MM.1S (cell line): Measurements from ENCODE around the gene SGCG.

Experiments used
- DNase-seq: peaks from one replicate; pipeline ENCODE4 v3.0.0-alpha.2; 2015
- H2AFZ ChIP-seq: fragments of 300-600 bp; sonication (generic); 2 replicates; pipeline ENCODE4 v1.6.0; 2016; ENCODE audit warnings: antibody characterized with exemption, low read length
- H3F3A ChIP-seq: fragments of 300-600 bp; sonication (generic); 2 replicates; pipeline ENCODE4 v1.6.1; 2016; ENCODE audit warnings: mild to moderate bottlenecking, antibody characterized with exemption, low read length, moderate library complexity, mixed read lengths; ENCODE audit not compliant: insufficient read depth
- H3K27ac ChIP-seq: fragments of 300-600 bp; sonication (generic); 2 replicates; pipeline ENCODE4 v1.5.1; 2016; ENCODE audit warnings: mild to moderate bottlenecking, low read length
- H3K27me3 ChIP-seq: fragments of 300-600 bp; sonication (generic); replicated peaks from 2 replicates; pipeline ENCODE4 v1.6.0; 2016; ENCODE audit warnings: low read length; ENCODE audit not compliant: insufficient read depth
- H3K36me3 ChIP-seq: fragments of 300-600 bp; sonication (generic); replicated peaks from 2 replicates; pipeline ENCODE4 v1.6.1; 2016; ENCODE audit warnings: mild to moderate bottlenecking, low read length, mixed read lengths; ENCODE audit not compliant: insufficient read depth
- H3K4me1 ChIP-seq: fragments of 300-600 bp; sonication (generic); 2 replicates; pipeline ENCODE4 v1.6.1; 2016; ENCODE audit warnings: low read length, mixed read lengths
- H3K4me2 ChIP-seq: fragments of 300-600 bp; sonication (generic); 2 replicates; pipeline ENCODE4 v1.6.0; 2016; ENCODE audit warnings: low read depth, low read length
- H3K4me3 ChIP-seq: fragments of 300-600 bp; sonication (generic); 2 replicates; pipeline ENCODE4 v1.5.1; 2016; ENCODE audit warnings: low read length, mixed read lengths
- H3K79me2 ChIP-seq: fragments of 300-600 bp; sonication (generic); 2 replicates; pipeline ENCODE4 v1.6.1; 2016; ENCODE audit warnings: mixed run types, low read length, mixed read lengths
- H3K9ac ChIP-seq: fragments of 300-600 bp; sonication (generic); 2 replicates; pipeline ENCODE4 v1.6.1; 2016; ENCODE audit warnings: low read length, mixed read lengths
- H3K9me2 ChIP-seq: fragments of 300-600 bp; sonication (generic); replicated peaks from 2 replicates; pipeline ENCODE4 v1.6.1; 2016; ENCODE audit warnings: mild to moderate bottlenecking, low read length, mixed read lengths; ENCODE audit not compliant: insufficient read depth
- H3K9me3 ChIP-seq: fragments of 300-600 bp; sonication (generic); replicated peaks from 2 replicates; pipeline ENCODE4 v1.6.1; 2016; ENCODE audit warnings: mild to moderate bottlenecking, low read length, mixed read lengths; ENCODE audit not compliant: insufficient read depth
- H4K20me1 ChIP-seq: fragments of 300-600 bp; sonication (generic); 2 replicates; pipeline ENCODE4 v1.6.1; 2016; ENCODE audit warnings: mild to moderate bottlenecking, low read length, moderate library complexity, mixed read lengths; ENCODE audit not compliant: insufficient read depth
- CTCF ChIP-seq: fragments of 300-600 bp; sonication (generic); IDR thresholded peaks from 2 replicates; pipeline ENCODE4 v1.5.1; 2016; ENCODE audit warnings: antibody characterized with exemption, low read length, mixed read lengths
- EZH2 ChIP-seq: fragments of 300-600 bp; sonication (generic); optimal IDR thresholded peaks from 2 replicates; pipeline ENCODE3; 2017; ENCODE audit warnings: low read depth, mild to moderate bottlenecking, antibody characterized with exemption, low read length, mixed read lengths
- EZH2phosphoT487 ChIP-seq: fragments of 300-600 bp; sonication (generic); IDR thresholded peaks from 2 replicates; pipeline ENCODE4 v1.6.1; 2018; ENCODE audit warnings: antibody characterized with exemption, low read length

SGCG gene

GRCh38 chr13:23279321-23279720, 98.5 kb downstream of the SGCG start:
- no peak for TF ChIP-seq CTCF
- no peak for TF ChIP-seq EZH2phosphoT487
- Histone ChIP-seq H3F3A (no peaks in the 10 kb centered on the region), H3K9me3 (no peaks in the 10 kb centered on the region), H4K20me1 (no peaks in the 10 kb centered on the region), H3K4me1 (no peaks in the 10 kb centered on the region), H3K9me2 (no peaks in the 10 kb centered on the region), H3K79me2 (no peaks in the 10 kb centered on the region), H2AFZ (no peak overlapping the region), H3K27me3 (no peaks in the 10 kb centered on the region), H3K27ac (no peak overlapping the region), H3K4me2 (no peak overlapping the region), H3K9ac (no peak overlapping the region), H3K4me3 (no peak overlapping the region), H3K36me3 (no peaks in the 10 kb centered on the region)
- no peak for DNase-seq

GRCh38 chr13:23288564-23288963, 107.8 kb downstream of the SGCG start:
- DNase-seq: no peak
- H3K79me2 ChIP-seq: no peaks in the 10 kb centered on the region
- H3K4me2 ChIP-seq: no peak overlapping the region
- H2AFZ ChIP-seq: no peak overlapping the region
- H3K4me3 ChIP-seq: no peak overlapping the region
- no peaks in the 10 kb centered on the region for H3K4me1 ChIP-seq
- H3K9ac ChIP-seq: no peak overlapping the region
- H3K9me3 ChIP-seq: no peaks in the 10 kb centered on the region
- no peaks in the 10 kb centered on the region for H3K9me2 ChIP-seq
- no peaks in the 10 kb centered on the region for H3F3A ChIP-seq
- H3K36me3 ChIP-seq: no peaks in the 10 kb centered on the region
- TF ChIP-seq EZH2phosphoT487 (no peak), CTCF (no peak), EZH2 (no peak)
- no peaks in the 10 kb centered on the region for H3K27me3 ChIP-seq
- no peak overlapping the region for H3K27ac ChIP-seq
- no peaks in the 10 kb centered on the region for H4K20me1 ChIP-seq

GRCh38 chr13:23288995-23289394, 108.2 kb downstream of the SGCG start:
- Histone ChIP-seq H3K4me1 (no peaks in the 10 kb centered on the region), H3K9me2 (no peaks in the 10 kb centered on the region), H3K27ac (no peak overlapping the region), H3K4me3 (no peak overlapping the region), H4K20me1 (no peaks in the 10 kb centered on the region), H3K79me2 (no peaks in the 10 kb centered on the region), H3K9me3 (no peaks in the 10 kb centered on the region), H3K4me2 (no peak overlapping the region), H3K9ac (no peak overlapping the region), H3K36me3 (no peaks in the 10 kb centered on the region), H2AFZ (no peak overlapping the region), H3F3A (no peaks in the 10 kb centered on the region), H3K27me3 (no peaks in the 10 kb centered on the region)
- DNase-seq: no peak
- no peak for TF ChIP-seq EZH2
- TF ChIP-seq CTCF: no peak
- no peak for TF ChIP-seq EZH2phosphoT487
